Endodermal cell (in vitro differentiated cells): ENCODE measurements around the gene UQCR11. TPM values are rescaled to one million over a fixed set of nuclear protein-coding genes. Genes with fewer than 3 reads are reported as not detected.

Experiments used
- DNase-seq: peaks from one replicate; pipeline ENCODE4 v3.0.0-alpha.2; 2017
- H3K27ac ChIP-seq: 2 replicates; pipeline ENCODE4 v1.5.1; 2013; ENCODE audit warnings: mild to moderate bottlenecking, low read depth, low read length, moderate library complexity
- H3K27me3 ChIP-seq: 2 replicates; pipeline ENCODE4 v1.6.1; 2013; ENCODE audit warnings: mild to moderate bottlenecking, low read length, moderate library complexity; ENCODE audit not compliant: insufficient read depth, control insufficient read depth, poor library complexity, severe bottlenecking
- H3K36me3 ChIP-seq: 2 replicates; pipeline ENCODE4 v1.7.0; 2013; ENCODE audit warnings: mild to moderate bottlenecking, low read length, moderate library complexity; ENCODE audit not compliant: control insufficient read depth, insufficient read depth
- H3K4me1 ChIP-seq: one replicate; pipeline ENCODE4 v1.7.0; 2013; ENCODE audit warnings: low read length; ENCODE audit not compliant: control insufficient read depth, insufficient read depth
- H3K4me3 ChIP-seq: 2 replicates; pipeline ENCODE4 v1.5.1; 2013; ENCODE audit warnings: mild to moderate bottlenecking, low read length, moderate library complexity
- H3K9ac ChIP-seq: 2 replicates; pipeline ENCODE4 v1.6.1; 2013; ENCODE audit warnings: mild to moderate bottlenecking, low read length, moderate library complexity; ENCODE audit not compliant: poor library complexity, severe bottlenecking; ENCODE audit errors: extremely low read depth
- H3K9me3 ChIP-seq: 2 replicates; pipeline ENCODE4 v1.6.1; 2013; ENCODE audit warnings: mild to moderate bottlenecking, low read length, moderate library complexity; ENCODE audit not compliant: control insufficient read depth
- H3K27ac Mint-ChIP-seq: 2 replicates; pipeline ENCODE4 v1.8.0; 2020; ENCODE audit warnings: mixed read lengths
- H3K27me3 Mint-ChIP-seq: 2 replicates; pipeline ENCODE4 v1.8.0; 2021; ENCODE audit warnings: mild to moderate bottlenecking, mixed read lengths; ENCODE audit not compliant: insufficient read depth
- H3K36me3 Mint-ChIP-seq: 2 replicates; pipeline ENCODE4 v1.8.0; 2020; ENCODE audit warnings: low read depth, mixed read lengths
- H3K4me1 Mint-ChIP-seq: 2 replicates; pipeline ENCODE4 v1.8.0; 2020; ENCODE audit warnings: mixed read lengths
- H3K4me3 Mint-ChIP-seq: 2 replicates; pipeline ENCODE4 v1.8.0; 2020; ENCODE audit warnings: mild to moderate bottlenecking, moderate library complexity, mixed read lengths
- H3K9me3 Mint-ChIP-seq: 2 replicates; pipeline ENCODE4 v1.8.0; 2020; ENCODE audit warnings: mild to moderate bottlenecking, mixed read lengths
- CTCF ChIP-seq: fragments of 200-600 bp; sonication (generic); conservative IDR thresholded peaks from 2 replicates; pipeline ENCODE4 v1.5.0; 2021; ENCODE audit warnings: antibody characterized with exemption, mild to moderate bottlenecking
- WGBS, 2 experiments: methylation state at CpG; one replicate each; pipeline versions ENCODE4 v1.1.5 to v1.1.7; 2013; ENCODE audit warnings: missing lambda C conversion rate in 2 of 2, mixed read lengths in 1 of 2; ENCODE audit not compliant: insufficient coverage in 1 of 2, insufficient read length in 1 of 2; 5-methylcytosine and 5-hydroxymethylcytosine counted together
- total RNA-seq, 2 donors: library from RNA; stranded (reverse); fragmentation: NEBNext Ultra II Directional in 1 of 2; extraction: Animal tissue kit (Norgen Biotek cat#: 25700) in 1 of 2; gene quantifications; 2 replicates in 1 of 2; 3 replicates in 1 of 2; pipeline ENCODE4 v1.2.1, GENCODE V29; 2021

The UQCR11 gene
- total RNA-seq, 2 donors from 2014 or later: 171 to 195 TPM

GRCh38 chr19:1610579-1610978 lies 5.3 kb upstream of the UQCR11 start:
- H3K36me3 Mint-ChIP-seq: peaks cover 48% of the 10 kb centered on the region
- no peaks in the 10 kb centered on the region for H3K9me3 ChIP-seq
- H3K4me3 Mint-ChIP-seq: no peak overlapping the region
- no peak overlapping the region for H3K27ac Mint-ChIP-seq
- no peaks in the 10 kb centered on the region for H3K27me3 Mint-ChIP-seq
- H3K27me3 ChIP-seq: no peaks in the 10 kb centered on the region
- no peaks in the 10 kb centered on the region for H3K9me3 Mint-ChIP-seq
- WGBS, 2 experiments: 88 to 97% methylated on average over 5 to 7 of the region's 11 CpGs
- H3K4me3 ChIP-seq: no peak overlapping the region
- H3K27ac ChIP-seq: no peak overlapping the region
- no peak for DNase-seq
- H3K4me1 ChIP-seq: peaks cover 5% of the 10 kb centered on the region
- peaks cover 3% of the 10 kb centered on the region for H3K4me1 Mint-ChIP-seq
- H3K9ac ChIP-seq: no peak overlapping the region
- peaks cover 38% of the 10 kb centered on the region for H3K36me3 ChIP-seq
- no peak for TF ChIP-seq CTCF

GRCh38 chr19:1609680-1610474 lies 4.6 kb upstream of the UQCR11 start:
- Mint-ChIP-seq H3K27ac (no peak overlapping the region), H3K4me1 (peaks cover 4% of the 10 kb centered on the region), H3K36me3 (peaks cover 42% of the 10 kb centered on the region), H3K4me3 (no peak overlapping the region), H3K27me3 (no peaks in the 10 kb centered on the region), H3K9me3 (no peaks in the 10 kb centered on the region)
- no peak overlapping the region for H3K27ac ChIP-seq
- H3K9me3 ChIP-seq: no peaks in the 10 kb centered on the region
- no peak for DNase-seq
- 93 to 97% methylated on average over 5 to 16 of the region's 16 CpGs for WGBS, 2 experiments
- H3K4me3 ChIP-seq: no peak overlapping the region
- H3K4me1 ChIP-seq: peaks cover 5% of the 10 kb centered on the region
- no peak overlapping the region for H3K9ac ChIP-seq
- no peaks in the 10 kb centered on the region for H3K27me3 ChIP-seq
- TF ChIP-seq CTCF: no peak
- H3K36me3 ChIP-seq: peaks cover 33% of the 10 kb centered on the region

GRCh38 chr19:1609103-1609396 lies 3.8 kb upstream of the UQCR11 start:
- Mint-ChIP-seq H3K9me3 (no peaks in the 10 kb centered on the region), H3K27me3 (no peaks in the 10 kb centered on the region), H3K4me3 (no peak overlapping the region), H3K4me1 (peaks cover 4% of the 10 kb centered on the region), H3K36me3 (peaks cover 36% of the 10 kb centered on the region), H3K27ac (no peak overlapping the region)
- Histone ChIP-seq H3K27ac (no peak overlapping the region), H3K36me3 (peaks cover 27% of the 10 kb centered on the region), H3K4me1 (peaks cover 5% of the 10 kb centered on the region), H3K27me3 (no peaks in the 10 kb centered on the region), H3K9me3 (no peaks in the 10 kb centered on the region), H3K9ac (no peak overlapping the region), H3K4me3 (no peak overlapping the region)
- 90 to 91% methylated on average over 10 of the region's 10 CpGs for WGBS, 2 experiments
- TF ChIP-seq CTCF: no peak
- no peak for DNase-seq
